ENCODE measurements around the gene TXNRD1.

TXNRD1 gene

DNA sequence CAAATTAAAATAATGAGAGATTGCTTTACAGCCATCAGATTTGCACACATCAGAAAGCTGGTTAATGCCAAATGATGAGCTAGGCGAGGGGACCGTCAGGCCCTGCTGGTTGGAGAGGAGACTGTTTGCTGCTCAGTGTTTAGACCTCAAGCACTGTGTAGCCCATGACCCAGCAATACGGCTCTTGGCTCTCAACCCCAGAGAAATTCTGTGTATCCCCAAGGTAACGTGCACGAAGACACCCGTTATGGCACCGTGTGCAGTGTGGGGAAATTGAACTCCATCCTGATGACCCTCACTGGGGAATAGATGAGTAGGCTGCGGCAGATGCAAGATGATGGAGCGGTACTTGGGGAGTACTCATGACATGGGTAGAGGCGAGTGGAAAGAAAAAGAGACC is 143.6 kb downstream of the TXNRD1 start:
- Histone ChIP-seq H4K20me1 (ENCODE audit: control insufficient read depth, insufficient read depth, low read depth, low read length) (no peaks in the 10 kb centered on the region), H3K27ac (ENCODE audit: low read depth, low read length) (no peak overlapping the region), H3K4me3 (ENCODE audit: low read length) (no peak overlapping the region), H3K4me2 (ENCODE audit: low read length) (no peak overlapping the region), H3K79me2 (ENCODE audit: control insufficient read depth, low read length) (no peaks in the 10 kb centered on the region), H3K27me3 (ENCODE audit: control insufficient read depth, low read length) (no peaks in the 10 kb centered on the region), H3K4me1 (ENCODE audit: control insufficient read depth, low read length) (no peaks in the 10 kb centered on the region), H3K9me3 (ENCODE audit: control insufficient read depth, insufficient read depth, low read length) (no peaks in the 10 kb centered on the region), H3K9me2 (replicated peaks; ENCODE audit: control insufficient read depth, low read length) (no peaks in the 10 kb centered on the region), H3F3A (ENCODE audit: control insufficient read depth, insufficient read depth) (0 out of 2 replicates have a peak, but pooled peaks cover 2% of the 10 kb centered on the region), H3K36me3 (ENCODE audit: control insufficient read depth, low read length) (no peaks in the 10 kb centered on the region)
- TF ChIP-seq, protein P1, sequence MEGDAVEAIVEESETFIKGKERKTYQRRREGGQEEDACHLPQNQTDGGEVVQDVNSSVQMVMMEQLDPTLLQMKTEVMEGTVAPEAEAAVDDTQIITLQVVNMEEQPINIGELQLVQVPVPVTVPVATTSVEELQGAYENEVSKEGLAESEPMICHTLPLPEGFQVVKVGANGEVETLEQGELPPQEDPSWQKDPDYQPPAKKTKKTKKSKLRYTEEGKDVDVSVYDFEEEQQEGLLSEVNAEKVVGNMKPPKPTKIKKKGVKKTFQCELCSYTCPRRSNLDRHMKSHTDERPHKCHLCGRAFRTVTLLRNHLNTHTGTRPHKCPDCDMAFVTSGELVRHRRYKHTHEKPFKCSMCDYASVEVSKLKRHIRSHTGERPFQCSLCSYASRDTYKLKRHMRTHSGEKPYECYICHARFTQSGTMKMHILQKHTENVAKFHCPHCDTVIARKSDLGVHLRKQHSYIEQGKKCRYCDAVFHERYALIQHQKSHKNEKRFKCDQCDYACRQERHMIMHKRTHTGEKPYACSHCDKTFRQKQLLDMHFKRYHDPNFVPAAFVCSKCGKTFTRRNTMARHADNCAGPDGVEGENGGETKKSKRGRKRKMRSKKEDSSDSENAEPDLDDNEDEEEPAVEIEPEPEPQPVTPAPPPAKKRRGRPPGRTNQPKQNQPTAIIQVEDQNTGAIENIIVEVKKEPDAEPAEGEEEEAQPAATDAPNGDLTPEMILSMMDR (IDR thresholded peaks at IDR 0.05; ENCODE audit: low read depth, low read length, poor library complexity, severe bottlenecking) = no peak
- TF ChIP-seq EZH2phosphoT487 (IDR thresholded peaks at IDR 0.05; ENCODE audit: borderline replicate concordance, low read length) = no peak

DNA sequence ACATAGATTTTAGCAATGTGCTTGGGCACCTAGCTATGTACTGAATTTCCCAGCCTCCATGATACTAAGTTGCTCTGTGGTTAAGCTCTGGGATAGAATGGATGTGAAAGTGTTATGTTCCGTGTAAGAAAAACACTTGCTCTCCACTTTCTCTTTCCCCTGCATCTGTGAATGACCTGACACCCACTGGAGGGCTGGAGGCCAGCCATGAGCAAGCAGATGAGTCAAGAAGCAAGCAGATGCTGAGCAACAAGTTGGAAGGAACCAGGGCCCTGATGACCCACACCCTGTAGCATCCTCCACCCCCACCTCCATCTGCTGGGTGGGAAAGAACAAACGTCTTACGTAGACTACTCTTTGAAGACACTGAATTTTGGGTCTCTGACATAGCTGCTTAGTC is 144.6 kb downstream of the TXNRD1 start:
- Histone ChIP-seq H3K4me1 (ENCODE audit: control insufficient read depth, low read length) (no peaks in the 10 kb centered on the region), H3F3A (ENCODE audit: control insufficient read depth, insufficient read depth) (no peaks in the 10 kb centered on the region), H4K20me1 (ENCODE audit: control insufficient read depth, insufficient read depth, low read depth, low read length) (no peaks in the 10 kb centered on the region), H3K36me3 (ENCODE audit: control insufficient read depth, low read length) (no peaks in the 10 kb centered on the region), H3K27ac (ENCODE audit: low read depth, low read length) (no peak overlapping the region), H3K9me2 (replicated peaks; ENCODE audit: control insufficient read depth, low read length) (no peaks in the 10 kb centered on the region), H3K79me2 (ENCODE audit: control insufficient read depth, low read length) (no peaks in the 10 kb centered on the region), H3K4me3 (ENCODE audit: low read length) (no peak overlapping the region), H3K4me2 (ENCODE audit: low read length) (no peak overlapping the region), H3K27me3 (ENCODE audit: control insufficient read depth, low read length) (no peaks in the 10 kb centered on the region), H3K9me3 (ENCODE audit: control insufficient read depth, insufficient read depth, low read length) (no peaks in the 10 kb centered on the region)
- no peak for TF ChIP-seq EZH2phosphoT487 (IDR thresholded peaks at IDR 0.05; ENCODE audit: borderline replicate concordance, low read length)
- TF ChIP-seq, protein P1 (IDR thresholded peaks at IDR 0.05; ENCODE audit: low read depth, low read length, poor library complexity, severe bottlenecking) = no peak

DNA sequence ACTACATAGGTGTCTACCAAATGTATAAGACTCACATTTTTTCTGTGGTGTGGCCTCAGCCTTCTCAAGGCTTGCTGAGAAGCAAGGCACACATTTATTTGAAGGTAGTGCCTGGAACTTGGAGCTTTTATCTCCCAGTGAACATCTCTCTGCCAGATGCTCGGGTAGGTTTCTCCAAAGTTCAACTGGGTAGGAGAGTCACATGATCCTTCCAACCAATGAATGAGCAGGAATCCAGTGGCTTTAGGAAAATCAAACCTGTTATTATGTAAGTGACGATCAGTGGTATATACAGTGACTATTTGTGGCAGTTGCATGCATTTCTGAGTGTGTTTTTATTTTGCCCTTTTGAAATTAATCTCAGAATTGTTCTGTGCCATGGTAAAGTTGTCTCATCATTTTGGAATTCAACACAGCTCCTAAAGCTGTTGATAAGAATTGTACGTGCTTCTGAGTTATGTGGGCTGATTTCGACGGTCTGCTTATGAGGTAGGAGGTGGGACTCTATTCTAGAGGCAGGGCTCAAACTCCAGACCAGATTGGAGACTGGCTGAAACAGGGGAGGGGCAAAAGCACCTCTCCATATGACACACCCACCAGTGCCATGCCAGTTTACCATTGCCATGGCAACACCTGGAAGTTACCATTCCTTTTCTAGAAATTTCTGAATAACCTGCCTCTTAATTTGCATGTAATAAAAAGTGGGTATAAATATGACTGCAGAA is 145.6 kb downstream of the TXNRD1 start:
- no peak overlapping the region for H3K4me3 ChIP-seq (ENCODE audit: low read length)
- no peaks in the 10 kb centered on the region for H3K9me2 ChIP-seq (replicated peaks; ENCODE audit: control insufficient read depth, low read length)
- no peak overlapping the region for H3K27ac ChIP-seq (ENCODE audit: low read depth, low read length)
- no peak overlapping the region for H3K4me2 ChIP-seq (ENCODE audit: low read length)
- TF ChIP-seq EZH2phosphoT487 (IDR thresholded peaks at IDR 0.05; ENCODE audit: borderline replicate concordance, low read length) = no peak
- TF ChIP-seq, protein P1 (IDR thresholded peaks at IDR 0.05; ENCODE audit: low read depth, low read length, poor library complexity, severe bottlenecking) = no peak
- H3F3A ChIP-seq (ENCODE audit: control insufficient read depth, insufficient read depth) = no peaks in the 10 kb centered on the region
- H4K20me1 ChIP-seq (ENCODE audit: control insufficient read depth, insufficient read depth, low read depth, low read length) = no peaks in the 10 kb centered on the region
- H3K36me3 ChIP-seq (ENCODE audit: control insufficient read depth, low read length) = no peaks in the 10 kb centered on the region
- no peaks in the 10 kb centered on the region for H3K27me3 ChIP-seq (ENCODE audit: control insufficient read depth, low read length)
- H3K9me3 ChIP-seq (ENCODE audit: control insufficient read depth, insufficient read depth, low read length) = no peaks in the 10 kb centered on the region
- H3K4me1 ChIP-seq (ENCODE audit: control insufficient read depth, low read length) = no peaks in the 10 kb centered on the region
- no peaks in the 10 kb centered on the region for H3K79me2 ChIP-seq (ENCODE audit: control insufficient read depth, low read length)

Data from DOHH2 (cell line).